ENCODE measurements around the gene TNS4.
A peak's percentile ranks its signal among the peaks of the same experiment; 100 is the strongest.

Gene TNS4

DNA sequence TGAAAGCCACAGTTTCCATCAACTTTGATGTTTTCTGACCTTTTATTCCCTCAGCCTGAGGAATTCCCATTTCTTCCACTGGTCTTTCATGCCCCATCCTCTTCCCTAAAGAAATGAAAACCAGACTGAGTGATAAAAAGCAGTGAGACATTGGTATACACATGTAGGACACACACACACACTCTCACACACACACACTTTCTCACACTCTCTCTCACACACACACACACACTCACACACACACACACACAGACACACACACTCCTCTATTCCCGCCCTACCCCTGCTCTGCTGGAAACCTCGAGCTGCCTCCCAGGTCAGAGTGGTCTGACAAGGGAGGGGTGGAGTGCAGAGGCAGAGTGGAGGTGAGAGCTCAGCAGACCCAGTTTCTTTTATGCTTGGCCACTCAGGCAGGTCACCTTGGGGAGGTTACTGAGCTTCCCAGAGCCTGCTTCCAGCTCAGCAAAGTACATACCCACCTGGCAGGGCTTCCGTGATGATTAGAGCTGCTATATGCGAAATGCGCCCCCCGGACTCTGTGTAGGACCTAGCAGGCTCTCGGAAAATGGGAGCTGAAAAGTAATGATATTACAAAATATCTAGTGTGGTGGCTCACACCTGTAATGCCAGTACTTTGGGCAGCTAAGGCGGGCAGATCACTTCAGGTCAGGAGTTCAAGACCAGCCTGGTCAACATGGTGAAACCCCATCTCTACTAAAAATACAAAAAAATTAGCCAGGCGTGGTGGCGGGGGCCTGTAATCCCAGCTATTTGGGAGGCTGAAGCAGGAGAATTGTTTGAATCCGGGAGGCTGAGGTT, 33.2 kb upstream of the TNS4 start:
- no peak for DNase-seq

GRCh38 chr17:40533896-40534295, 32.5 kb upstream of the TNS4 start:
- no peak for DNase-seq

- no peak for DNase-seq
Observed at GRCh38 chr17:40532520-40533253, 31.3 kb upstream of the TNS4 start.

DNA sequence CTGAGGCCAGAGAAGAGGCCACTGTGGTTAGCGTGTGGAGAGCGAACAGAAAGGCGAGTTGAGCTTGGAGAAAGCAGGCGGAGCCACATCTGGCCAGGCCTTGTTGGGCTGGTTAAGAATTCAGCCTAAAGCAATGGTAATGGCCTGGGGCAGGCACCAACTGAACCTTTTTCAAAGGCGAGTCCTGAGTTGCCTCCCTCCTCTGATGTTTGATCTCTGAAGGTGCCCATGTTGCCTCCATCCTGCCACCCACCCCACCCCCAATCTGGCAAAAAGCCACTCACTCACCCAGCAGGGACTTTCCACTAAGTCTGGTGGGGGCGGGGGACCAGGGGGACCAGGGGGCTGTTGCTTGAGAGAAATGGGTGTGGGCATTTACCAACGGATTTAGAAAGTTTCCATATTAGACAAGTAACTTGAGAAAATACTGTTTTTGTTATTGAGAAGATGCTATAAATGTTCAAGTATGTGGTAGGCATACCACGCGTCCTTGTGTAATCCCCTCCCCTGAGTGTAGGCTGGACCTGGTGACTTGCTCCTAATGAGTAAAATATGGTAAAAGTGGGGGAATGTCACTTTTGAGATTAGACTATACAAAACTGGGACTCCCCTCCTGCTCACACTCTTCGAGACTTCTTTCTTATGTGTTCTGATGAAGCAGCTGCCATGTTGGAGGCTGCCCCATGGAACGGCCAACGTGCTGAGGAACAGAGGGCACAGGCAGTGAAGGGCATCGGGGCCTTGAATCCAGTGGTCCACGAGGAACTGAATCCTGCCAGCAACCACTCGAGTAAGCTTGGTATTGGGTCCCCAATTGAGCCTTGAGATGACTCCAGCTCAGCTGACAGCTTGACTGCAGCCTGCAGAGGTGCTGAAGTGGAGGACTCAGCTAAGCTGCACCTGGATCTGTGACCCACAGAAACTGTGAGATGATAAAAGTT, 29.9 kb upstream of the TNS4 start:
- DNase-seq = no peak

DNA sequence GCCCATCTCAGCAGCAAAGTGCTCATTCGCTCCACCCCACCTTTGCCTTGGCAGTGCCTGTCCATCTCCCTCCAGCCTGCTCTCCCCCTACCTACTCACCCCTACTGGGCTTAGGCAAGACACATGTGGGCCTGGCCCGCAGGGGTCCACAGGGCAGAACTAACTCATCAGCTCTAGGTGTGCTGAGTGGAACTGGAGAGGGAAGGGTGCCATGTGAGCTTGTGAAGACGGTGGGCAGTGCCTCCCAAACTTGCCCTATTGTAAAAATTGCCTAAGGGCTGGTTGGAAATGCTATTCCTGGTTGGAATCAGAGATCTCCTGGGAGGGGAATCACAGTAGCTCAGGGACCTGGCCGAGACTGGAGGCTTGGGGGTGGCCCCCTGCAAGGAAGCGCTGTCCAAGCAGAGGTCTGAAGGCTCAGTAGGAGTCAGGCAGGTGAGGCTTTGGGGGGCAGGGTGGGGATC, 29.1 kb upstream of the TNS4 start:
- no peak for DNase-seq

GRCh38 chr17:40529991-40530390, 28.6 kb upstream of the TNS4 start:
- no peak for DNase-seq

DNA sequence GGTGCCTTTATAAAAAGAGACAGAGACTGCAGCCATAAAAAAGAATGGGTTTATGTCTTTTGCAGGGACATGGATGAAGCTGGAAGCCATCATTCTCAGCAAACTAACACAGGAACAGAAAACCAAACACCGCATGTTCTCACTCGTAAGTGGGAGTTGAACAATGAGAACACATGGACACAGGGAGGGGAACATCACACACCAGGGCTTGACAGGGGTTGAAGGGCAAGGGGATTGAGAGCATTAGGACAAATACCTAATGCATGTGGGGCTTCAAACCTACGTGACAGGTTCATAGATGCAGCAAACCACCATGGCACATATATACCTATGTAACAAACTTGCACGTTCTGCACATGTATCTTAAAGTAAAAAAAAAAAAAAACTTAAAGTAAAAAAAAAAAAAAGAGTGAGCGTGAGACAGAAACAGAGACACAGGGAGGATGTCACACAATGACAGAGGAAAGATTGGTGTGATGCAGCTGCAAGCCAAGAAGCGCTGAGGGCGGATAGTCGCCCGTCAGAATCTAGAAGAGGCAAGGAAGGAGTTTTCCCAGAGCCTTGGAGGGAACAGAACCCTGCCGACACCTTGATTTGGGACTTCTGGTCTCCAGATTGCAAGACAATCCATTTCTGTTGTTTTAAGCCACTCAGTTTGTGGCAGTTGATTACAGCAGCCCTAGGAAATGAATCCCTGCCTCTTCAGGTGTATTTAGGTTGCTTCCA, 27.4 kb upstream of the TNS4 start:
- no peak for DNase-seq

DNA sequence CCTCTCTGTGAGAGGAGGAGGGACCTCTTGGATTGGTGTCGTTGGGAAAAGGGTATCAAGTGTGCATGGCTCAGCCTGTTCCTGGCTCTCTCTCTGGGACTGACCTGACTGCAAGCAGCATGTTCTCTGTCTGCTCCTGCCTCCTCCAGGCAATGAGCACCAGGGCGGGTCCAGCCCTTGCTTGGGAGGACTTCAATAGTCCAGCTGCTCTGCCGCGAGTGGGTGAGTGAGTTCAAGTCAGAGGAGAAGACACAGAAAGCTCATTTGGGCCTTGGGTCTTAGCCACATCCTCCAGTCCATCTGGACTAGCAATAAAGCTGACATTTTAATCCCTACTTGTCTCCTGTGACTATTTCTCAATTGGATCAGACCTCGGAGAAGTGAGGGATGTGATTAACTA, 25.2 kb upstream of the TNS4 start:
- no peak for DNase-seq

DNA sequence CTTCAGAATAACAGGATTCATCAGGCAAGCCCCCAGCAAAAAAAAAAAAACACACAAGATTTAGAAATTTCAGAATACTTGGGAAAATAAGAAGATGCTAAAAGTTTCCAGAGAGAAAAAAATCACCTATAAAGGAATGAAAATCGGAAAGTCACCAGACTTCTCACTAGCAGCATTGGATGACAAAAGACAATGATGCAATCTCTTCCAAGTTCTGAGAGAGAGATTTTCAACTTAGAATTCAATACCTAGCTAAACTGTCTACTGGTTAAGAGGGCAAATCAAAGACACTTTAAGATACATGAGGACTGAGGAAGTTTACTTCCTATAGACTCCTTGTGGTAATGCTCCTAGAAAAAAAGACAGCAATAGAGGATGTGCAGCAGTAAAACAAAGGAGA, 23.9 kb upstream of the TNS4 start:
- no peak for DNase-seq

- no peak for DNase-seq
Observed at GRCh38 chr17:40524243-40524965, 23.0 kb upstream of the TNS4 start.

DNA sequence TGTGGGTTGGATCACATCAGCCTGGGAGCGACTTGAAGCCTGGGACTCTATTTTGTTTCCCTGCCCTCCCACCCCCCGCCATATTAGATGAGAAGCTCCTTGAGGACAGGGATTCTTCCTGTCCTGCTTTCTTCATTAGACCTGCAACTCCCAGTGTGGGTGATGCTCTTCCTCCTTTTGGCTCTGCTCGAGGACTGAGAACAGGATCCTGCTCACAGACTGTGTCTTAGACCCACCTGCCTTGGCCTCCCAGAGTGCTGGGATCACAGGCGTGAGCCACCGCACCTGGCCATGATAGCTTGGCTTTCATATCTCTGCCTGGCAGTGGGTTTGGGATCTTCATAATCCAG, 21.5 kb upstream of the TNS4 start:
- DNase-seq = no peak

DNA sequence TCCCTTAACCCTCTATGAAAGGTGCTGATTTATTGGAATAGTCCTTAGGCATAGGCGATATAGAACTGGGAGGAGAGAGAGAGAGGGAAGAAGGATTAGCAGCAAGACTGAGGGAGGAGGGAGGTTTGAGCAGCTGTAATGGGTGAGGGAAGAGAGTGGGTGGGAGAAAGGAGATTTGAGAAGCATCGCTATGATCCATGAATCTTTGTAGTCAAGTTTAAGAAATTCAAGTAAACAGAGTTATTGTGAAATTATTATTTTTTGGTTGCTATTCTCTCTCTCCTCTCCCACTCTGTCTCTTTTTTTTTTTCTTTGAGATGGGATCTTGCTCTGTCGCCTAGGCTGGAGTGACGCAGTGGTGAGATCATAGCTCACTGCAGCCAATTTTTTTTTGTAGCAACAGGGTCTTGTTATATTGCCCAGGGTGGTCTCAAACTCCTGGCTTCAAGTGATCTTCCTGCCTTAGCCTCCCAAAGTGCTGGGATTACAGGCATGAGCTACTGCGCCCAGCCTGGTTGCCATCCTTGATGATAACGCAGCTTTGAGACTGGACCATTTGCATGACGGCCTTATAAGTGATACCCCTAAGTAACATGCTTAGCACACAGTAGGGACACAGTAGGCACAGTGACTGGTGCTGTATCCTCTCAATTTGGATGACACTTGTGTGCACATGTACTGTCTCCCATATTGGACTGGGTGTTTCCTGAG, 21.0 kb upstream of the TNS4 start:
- no peak for DNase-seq

DNA sequence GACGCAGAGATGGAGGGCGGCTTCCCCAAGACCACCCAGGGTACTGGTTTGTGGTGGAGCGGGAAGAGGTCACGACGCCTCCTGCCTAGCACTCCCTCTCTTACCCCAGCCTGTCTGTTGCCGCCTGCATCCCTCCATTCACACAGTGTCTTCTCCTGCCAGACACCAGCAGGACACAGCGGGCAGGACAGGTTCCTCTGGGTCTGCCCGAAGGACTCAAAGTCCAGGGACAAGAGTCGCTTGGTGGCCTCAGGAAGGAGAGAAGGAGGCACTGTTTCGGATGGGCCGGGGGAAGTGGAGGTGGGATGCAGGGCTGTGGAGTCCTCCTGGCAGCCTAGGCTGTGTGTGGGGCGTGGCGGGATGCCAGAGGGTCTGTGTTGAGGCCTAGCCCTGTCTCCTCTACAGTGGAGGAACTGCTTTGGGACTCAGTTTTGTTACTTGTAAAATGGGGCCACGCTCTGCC, 19.6 kb upstream of the TNS4 start:
- no peak for DNase-seq

GRCh38 chr17:40519089-40519775, 17.8 kb upstream of the TNS4 start:
- no peak for DNase-seq

DNA sequence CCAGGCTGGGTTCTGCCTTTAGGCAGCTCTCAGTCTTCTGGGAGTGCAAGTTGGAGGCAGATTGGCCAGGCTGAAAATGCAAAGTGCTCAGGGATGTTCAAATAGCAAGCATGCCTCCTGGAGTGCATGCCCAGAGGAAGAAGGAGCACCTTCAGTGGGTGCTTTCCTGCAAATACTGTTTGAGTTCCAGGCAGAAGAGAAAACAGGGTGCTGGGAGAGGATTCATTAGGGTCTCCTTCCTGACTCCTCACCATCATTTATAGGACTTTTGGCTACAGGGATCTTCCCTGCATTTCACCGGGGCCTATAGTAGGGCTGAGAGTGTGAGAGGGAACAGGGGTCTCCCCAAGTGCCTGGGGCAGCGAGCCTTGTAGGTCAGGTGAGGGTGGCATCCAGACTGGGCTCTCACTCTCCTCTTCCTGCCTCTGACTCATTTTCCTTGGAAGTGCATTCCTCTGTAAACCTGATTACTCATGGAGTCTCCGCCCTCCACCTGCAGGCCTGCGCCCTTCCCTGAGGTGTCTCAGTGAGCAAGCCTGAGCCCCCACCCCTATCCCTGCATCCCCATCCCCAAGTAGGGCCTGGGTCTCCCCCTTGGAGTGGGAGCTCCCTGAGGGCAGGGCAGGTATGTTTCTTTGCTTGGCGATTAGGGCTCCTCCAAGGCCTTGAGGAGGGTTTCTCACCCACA, 17.1 kb upstream of the TNS4 start:
- no peak for DNase-seq

- no peak for DNase-seq
Observed at GRCh38 chr17:40517981-40518380, 16.6 kb upstream of the TNS4 start.

DNA sequence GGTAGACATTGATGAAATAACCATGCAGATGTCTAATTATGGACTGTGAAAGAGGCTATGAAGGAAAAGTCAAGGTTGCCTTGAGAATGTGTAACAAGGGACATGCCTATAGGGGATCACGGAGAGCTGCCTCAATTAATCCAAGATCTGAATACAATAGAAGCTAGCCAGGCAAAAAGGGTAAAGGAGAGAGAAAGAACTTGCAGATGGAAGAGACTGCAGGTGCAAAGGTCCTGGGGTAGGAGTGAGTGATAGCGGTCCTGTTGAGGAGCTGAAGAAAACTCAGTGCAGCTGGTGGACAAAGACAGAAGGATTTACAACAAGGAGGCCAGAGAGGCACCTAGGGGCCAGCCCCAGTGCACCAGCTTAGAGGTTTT, 15.9 kb upstream of the TNS4 start:
- no peak for DNase-seq

- DNase-seq = peak; percentile 58 to 68
Observed at GRCh38 chr17:40516581-40517285, 15.3 kb upstream of the TNS4 start.

- DNase-seq = no peak
Observed at GRCh38 chr17:40515491-40516041, 14.1 kb upstream of the TNS4 start.
